ACC112 (cell line): ENCODE measurements around the gene PAX4.
A peak's percentile ranks its signal among the peaks of the same experiment; 100 is the strongest.

Experiments
- H2AFZ ChIP-seq: fragments of 200-600 bp; sonication (generic); one replicate; pipeline ENCODE4 v1.6.0; 2017; ENCODE audit warnings: antibody characterized with exemption, low read length; ENCODE audit not compliant: unreplicated experiment
- H3K27ac ChIP-seq: fragments of 200-600 bp; sonication (generic); 2 replicates; pipeline ENCODE4 v1.5.1; 2014; ENCODE audit warnings: low read depth, mild to moderate bottlenecking, antibody characterized with exemption, low read length, moderate library complexity
- H3K27me3 ChIP-seq: fragments of 200-600 bp; sonication (generic); 2 replicates; pipeline ENCODE4 v1.6.1; 2014; ENCODE audit warnings: mild to moderate bottlenecking, antibody characterized with exemption, low read length, moderate library complexity, mixed read lengths; ENCODE audit not compliant: insufficient read depth
- H3K36me3 ChIP-seq: fragments of 200-600 bp; sonication (generic); 2 replicates; pipeline ENCODE4 v1.6.1; 2016; ENCODE audit warnings: mild to moderate bottlenecking, antibody characterized with exemption, low read length, moderate library complexity, mixed read lengths; ENCODE audit not compliant: insufficient read depth
- H3K4me1 ChIP-seq: fragments of 200-600 bp; sonication (generic); one replicate; pipeline ENCODE4 v1.6.1; 2016; ENCODE audit warnings: low read length, mixed read lengths; ENCODE audit not compliant: insufficient read depth, unreplicated experiment, control insufficient read depth
- H3K4me3 ChIP-seq: fragments of 200-600 bp; sonication (generic); 2 replicates; pipeline ENCODE4 v1.5.1; 2014; ENCODE audit warnings: mild to moderate bottlenecking, low read depth, low read length
- H3K79me2 ChIP-seq: fragments of 200-600 bp; sonication (generic); one replicate; pipeline ENCODE4 v1.6.0; 2016; ENCODE audit warnings: low read length; ENCODE audit not compliant: control insufficient read depth, unreplicated experiment, insufficient read depth

The PAX4 gene

GRCh38 chr7:127587663-127588018 is 30.3 kb downstream of the PAX4 start:
- Histone ChIP-seq H3K4me3 (peak overlapping the region; percentile 97), H3K36me3 (peaks cover 1% of the 10 kb centered on the region; the same call in 1 of the 2 replicates), H3K79me2 (peaks cover 39% of the 10 kb centered on the region), H3K4me1 (peaks cover 21% of the 10 kb centered on the region), H2AFZ (peak overlapping the region; percentile 98), H3K27ac (no peak overlapping the region), H3K27me3 (no peaks in the 10 kb centered on the region)

GRCh38 chr7:127586346-127586745 is 31.6 kb downstream of the PAX4 start:
- H3K4me1 ChIP-seq: peaks cover 26% of the 10 kb centered on the region
- H3K36me3 ChIP-seq: peaks cover 10% of the 10 kb centered on the region; the same call in 1 of the 2 replicates
- H3K27ac ChIP-seq: no peak overlapping the region
- H3K27me3 ChIP-seq: no peaks in the 10 kb centered on the region
- no peak overlapping the region for H3K4me3 ChIP-seq
- H2AFZ ChIP-seq: peak overlapping the region; percentile 31
- peaks cover 44% of the 10 kb centered on the region for H3K79me2 ChIP-seq

DNA sequence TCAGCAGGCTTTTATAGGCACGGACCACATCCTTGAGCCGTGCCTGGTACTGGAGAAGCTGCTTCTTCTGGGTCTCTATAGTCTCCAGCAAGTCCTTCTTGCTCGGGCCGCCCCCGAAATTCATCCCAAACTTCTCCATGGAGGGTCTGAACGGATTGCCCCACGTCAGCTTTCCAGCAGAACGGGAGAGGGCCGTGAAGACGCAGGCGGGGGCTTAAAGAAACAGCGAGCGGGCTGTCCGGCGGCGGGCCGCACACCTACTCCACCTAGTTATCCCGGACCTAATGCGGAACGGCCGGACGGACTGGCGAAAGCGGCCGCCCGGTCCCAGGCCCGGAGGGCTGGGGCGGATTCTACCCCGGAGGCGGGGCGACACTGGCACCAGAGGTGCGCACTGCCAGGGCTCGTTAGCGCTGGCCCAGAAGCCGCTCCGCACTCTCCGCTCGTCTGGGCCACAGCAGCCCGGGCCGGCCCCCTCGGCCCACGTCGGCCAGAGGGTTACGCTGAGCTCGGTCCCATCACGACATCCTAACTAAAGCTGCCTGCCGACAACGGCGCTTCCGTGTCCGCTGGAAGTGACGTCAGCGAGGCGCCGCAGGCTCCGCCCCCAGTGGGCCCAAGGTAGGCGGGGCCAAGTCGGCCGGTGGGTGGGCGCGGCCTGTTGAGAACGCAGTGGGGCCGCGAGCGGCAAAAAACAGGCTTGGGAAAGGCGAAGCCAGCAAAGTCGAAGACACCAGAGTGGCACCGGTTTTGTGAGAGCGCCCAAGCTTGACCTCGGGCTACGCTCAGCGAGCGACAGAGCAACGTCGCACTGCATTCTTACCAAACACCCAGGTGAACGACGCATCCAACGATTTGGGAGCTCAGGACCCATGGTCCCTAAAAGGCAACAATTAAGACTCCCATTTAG is 32.6 kb downstream of the PAX4 start, which contains the start of gene GCC1:
TSS of gene GCC1 (minus strand) at position 553 of the 910 bp plus-strand sequence. CDS start at position 139, 414 bp downstream.
- H2AFZ ChIP-seq: peak within 1 kb of the TSS; percentile 94
- H3K4me3 ChIP-seq: peak within 1 kb of the TSS; percentile 84
- peak within 1 kb of the TSS; percentile 56; the same call in 1 of the 2 replicates for H3K27ac ChIP-seq
- H3K79me2 ChIP-seq: peaks cover 49% of the 10 kb centered on the region
- H3K27me3 ChIP-seq: no peaks in the 10 kb centered on the region
- H3K36me3 ChIP-seq: peaks cover 10% of the 10 kb centered on the region; the same call in 1 of the 2 replicates
- H3K4me1 ChIP-seq: peaks cover 29% of the 10 kb centered on the region

- H2AFZ ChIP-seq: peak overlapping the region; percentile 94
These were observed 33.3 kb downstream of the PAX4 start for GRCh38 chr7:127584648-127585043.

DNA sequence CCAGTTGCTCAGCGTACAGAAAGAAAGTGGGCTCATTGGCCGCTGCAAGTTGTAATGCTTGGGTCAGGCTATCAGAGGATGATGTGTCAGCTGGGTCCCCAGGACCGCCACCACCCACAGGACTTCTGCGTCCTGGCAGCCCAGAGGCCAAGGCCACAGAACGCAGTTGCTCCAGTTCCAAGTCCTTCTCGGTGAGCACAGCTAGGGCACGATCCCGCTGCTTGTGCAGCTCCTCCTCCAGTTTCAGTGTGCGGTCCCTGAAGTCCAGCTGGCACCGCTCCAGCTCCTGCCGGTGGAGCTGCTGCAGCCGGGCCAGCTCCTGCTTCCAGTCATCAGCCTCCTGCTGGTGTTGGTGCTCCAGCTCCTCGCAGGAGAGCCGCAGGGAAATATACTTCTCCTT is 35.6 kb downstream of the PAX4 start:
- Histone ChIP-seq H3K27me3 (no peaks in the 10 kb centered on the region), H3K4me3 (no peak overlapping the region; the same call in 1 of the 2 replicates), H3K36me3 (peaks cover 10% of the 10 kb centered on the region; the same call in 1 of the 2 replicates), H3K27ac (no peak overlapping the region), H3K4me1 (peaks cover 26% of the 10 kb centered on the region), H2AFZ (no peak overlapping the region), H3K79me2 (peaks cover 35% of the 10 kb centered on the region)

More at GRCh38 chr7:127584648-127585043, 33.3 kb downstream of the PAX4 start:
- Histone ChIP-seq H3K79me2 (peaks cover 47% of the 10 kb centered on the region), H3K4me1 (peaks cover 27% of the 10 kb centered on the region), H3K27me3 (no peaks in the 10 kb centered on the region), H3K36me3 (peaks cover 10% of the 10 kb centered on the region; the same call in 1 of the 2 replicates), H3K27ac (no peak overlapping the region), H3K4me3 (peak overlapping the region; percentile 84)

DNA sequence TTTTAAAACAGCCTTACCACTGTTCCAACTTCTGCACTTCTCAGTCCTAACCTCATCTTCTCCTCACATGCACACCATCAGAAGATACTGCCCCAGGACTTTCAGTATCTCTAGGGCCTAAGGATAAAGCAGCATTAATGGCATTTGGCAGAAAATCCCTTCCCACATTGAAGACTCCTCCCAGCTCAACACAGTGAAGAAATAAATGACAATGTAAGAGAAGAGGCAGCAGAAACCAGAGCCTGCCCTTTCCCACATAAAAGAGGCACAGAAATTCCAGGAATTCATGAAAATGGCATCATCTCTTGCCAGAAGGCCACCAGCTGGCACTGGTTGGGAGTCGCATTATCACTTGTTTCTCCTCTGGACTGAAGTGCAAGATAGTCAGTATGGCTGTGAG is 36.2 kb downstream of the PAX4 start:
- Histone ChIP-seq H3K4me1 (peaks cover 26% of the 10 kb centered on the region), H3K79me2 (peaks cover 35% of the 10 kb centered on the region), H3K4me3 (no peak overlapping the region), H2AFZ (no peak overlapping the region), H3K27me3 (no peaks in the 10 kb centered on the region), H3K27ac (no peak overlapping the region), H3K36me3 (peaks cover 10% of the 10 kb centered on the region; the same call in 1 of the 2 replicates)

GRCh38 chr7:127580612-127581011 is 37.3 kb downstream of the PAX4 start:
- Histone ChIP-seq H3K27me3 (no peaks in the 10 kb centered on the region), H2AFZ (no peak overlapping the region), H3K36me3 (peaks cover 10% of the 10 kb centered on the region; the same call in 1 of the 2 replicates), H3K4me3 (no peak overlapping the region), H3K4me1 (peaks cover 26% of the 10 kb centered on the region), H3K27ac (no peak overlapping the region), H3K79me2 (peaks cover 35% of the 10 kb centered on the region)

DNA sequence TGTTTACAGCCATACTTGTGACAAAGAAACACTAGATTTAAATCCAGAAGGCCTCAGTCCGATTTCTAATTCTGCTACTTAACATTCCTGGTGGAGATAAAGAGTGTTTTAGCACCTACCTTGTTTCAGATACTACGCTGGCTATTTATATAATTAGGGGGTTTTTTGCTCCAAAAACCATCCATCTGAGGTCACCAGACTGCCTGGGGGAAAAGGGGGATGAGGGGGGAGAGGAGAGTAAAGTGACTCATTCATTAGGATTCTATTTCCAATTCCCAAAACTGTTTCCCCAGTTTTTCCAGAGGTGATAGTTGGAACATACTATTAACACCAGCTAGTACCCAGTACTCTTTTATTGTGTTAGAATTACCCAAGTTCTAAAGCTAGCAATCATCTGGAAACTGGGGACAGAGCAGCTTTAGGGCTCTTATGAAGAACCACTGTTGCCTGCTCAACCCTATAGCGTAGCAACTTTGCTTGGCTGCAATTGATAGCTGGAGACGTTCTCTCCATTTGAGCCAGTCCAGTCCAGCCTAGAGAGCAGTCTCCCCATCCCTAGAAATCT is 39.1 kb downstream of the PAX4 start:
- H3K36me3 ChIP-seq: peaks cover 10% of the 10 kb centered on the region; the same call in 1 of the 2 replicates
- H3K27ac ChIP-seq: no peak overlapping the region
- peaks cover 18% of the 10 kb centered on the region for H3K4me1 ChIP-seq
- H3K27me3 ChIP-seq: no peaks in the 10 kb centered on the region
- H3K4me3 ChIP-seq: no peak overlapping the region
- H3K79me2 ChIP-seq: peaks cover 20% of the 10 kb centered on the region
- H2AFZ ChIP-seq: no peak overlapping the region

GRCh38 chr7:127578036-127578684 is 39.8 kb downstream of the PAX4 start:
- no peaks in the 10 kb centered on the region for H3K27me3 ChIP-seq
- no peak overlapping the region for H3K4me3 ChIP-seq
- H3K4me1 ChIP-seq: peaks cover 12% of the 10 kb centered on the region
- peaks cover 10% of the 10 kb centered on the region; the same call in 1 of the 2 replicates for H3K36me3 ChIP-seq
- H3K79me2 ChIP-seq: peaks cover 14% of the 10 kb centered on the region
- no peak overlapping the region for H2AFZ ChIP-seq
- H3K27ac ChIP-seq: no peak overlapping the region

DNA sequence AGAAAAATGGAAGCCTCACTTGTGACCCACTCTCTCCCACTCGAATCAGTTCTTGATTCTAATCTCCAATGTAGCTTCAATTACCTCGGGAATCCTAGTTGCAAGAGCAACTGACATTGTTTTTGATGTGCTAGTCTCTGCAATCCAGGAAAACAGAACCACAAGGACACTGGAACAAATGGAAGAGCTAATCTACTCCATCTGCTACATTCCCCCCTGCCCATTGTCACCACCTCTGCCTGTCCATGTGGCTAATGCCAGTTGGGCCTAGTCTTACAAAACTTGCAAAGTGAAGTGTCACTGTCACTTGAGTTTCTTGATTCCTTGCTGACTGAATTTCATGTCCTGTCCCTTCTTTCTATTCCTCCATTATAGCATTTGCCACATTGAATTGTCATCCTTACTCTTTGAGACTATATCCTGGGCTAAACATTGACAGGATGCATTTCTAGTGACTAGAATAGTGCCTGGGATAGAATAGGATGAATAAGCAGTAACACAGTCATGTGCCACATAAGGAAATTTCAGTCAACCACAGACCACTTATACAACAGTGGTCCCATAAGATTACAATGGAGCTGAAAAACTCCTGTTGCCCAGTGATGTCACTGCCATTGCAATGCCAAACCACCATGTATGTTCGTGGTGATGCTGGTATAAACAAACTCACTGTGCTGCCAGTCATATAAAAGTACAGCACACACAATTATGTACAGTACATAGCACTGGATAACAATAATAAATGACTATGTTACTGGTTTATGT is 46.0 kb downstream of the PAX4 start:
- Histone ChIP-seq H3K27ac (no peak overlapping the region), H3K36me3 (no peaks in the 10 kb centered on the region), H3K79me2 (no peaks in the 10 kb centered on the region), H3K4me1 (no peaks in the 10 kb centered on the region), H2AFZ (no peak overlapping the region), H3K4me3 (no peak overlapping the region), H3K27me3 (no peaks in the 10 kb centered on the region)
